DLD1 (cell line): ENCODE measurements around the gene NHSL1.

Source experiments
- in situ Hi-C: cut with HindIII; loops from 2 replicates; pipeline ENCODE4 v1.10.0; 2017; ENCODE audit warnings: low sequenced_read_pairs

The NHSL1 gene

GRCh38 chr6:138523347-138524210, 24.3 kb upstream of the NHSL1 start:
- in situ Hi-C loops: no loop called here

- in situ Hi-C loops: no loop called here
Measured at GRCh38 chr6:138522611-138523010, 23.3 kb upstream of the NHSL1 start.

GRCh38 chr6:138521790-138522189, 22.5 kb upstream of the NHSL1 start:
- in situ Hi-C loops: no loop called here

GRCh38 chr6:138520463-138520862, 21.2 kb upstream of the NHSL1 start:
- in situ Hi-C loops: no loop called here

DNA sequence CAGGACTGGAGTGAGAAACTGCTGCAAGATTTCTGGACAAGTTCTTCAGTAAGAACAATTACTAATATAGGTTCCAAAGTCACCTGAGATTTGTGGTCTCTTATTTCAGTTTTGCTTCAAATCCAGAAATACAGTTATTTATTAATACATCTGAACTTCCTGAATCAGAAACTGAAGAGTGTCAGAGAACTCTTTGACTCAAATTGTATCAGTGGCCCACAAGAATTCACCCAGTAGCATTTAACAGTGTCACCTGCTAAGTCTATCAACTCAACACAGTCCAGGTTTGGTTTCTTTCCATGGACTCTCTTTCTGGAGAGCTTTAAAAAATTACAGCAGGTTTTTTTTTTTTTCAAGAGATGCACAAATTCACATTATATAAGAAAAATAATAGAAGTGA, 18.8 kb upstream of the NHSL1 start:
- in situ Hi-C loops: no loop called here

DNA sequence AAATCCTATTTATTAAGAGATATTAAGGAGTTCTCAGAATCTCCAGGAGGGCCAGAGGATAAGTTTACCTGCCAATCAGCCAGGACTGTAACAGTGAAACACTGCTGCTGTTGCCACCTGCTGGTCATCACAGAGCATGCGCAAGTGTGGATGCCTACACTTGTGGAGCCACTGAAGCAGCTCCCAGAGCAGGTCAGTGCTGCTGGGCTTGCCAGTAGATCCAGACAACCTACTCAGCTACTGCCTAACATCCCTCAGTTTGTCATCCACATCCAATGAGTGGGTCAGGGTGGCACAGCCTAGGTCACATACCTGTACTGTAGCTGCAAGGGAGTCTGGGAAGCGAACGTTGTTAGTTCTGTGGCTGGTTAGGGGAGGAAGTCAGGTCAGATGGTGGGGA, 18.3 kb upstream of the NHSL1 start:
- in situ Hi-C loops: no loop called here

- in situ Hi-C loops: no loop called here
Measured at GRCh38 chr6:138515657-138516248, 16.5 kb upstream of the NHSL1 start.

DNA sequence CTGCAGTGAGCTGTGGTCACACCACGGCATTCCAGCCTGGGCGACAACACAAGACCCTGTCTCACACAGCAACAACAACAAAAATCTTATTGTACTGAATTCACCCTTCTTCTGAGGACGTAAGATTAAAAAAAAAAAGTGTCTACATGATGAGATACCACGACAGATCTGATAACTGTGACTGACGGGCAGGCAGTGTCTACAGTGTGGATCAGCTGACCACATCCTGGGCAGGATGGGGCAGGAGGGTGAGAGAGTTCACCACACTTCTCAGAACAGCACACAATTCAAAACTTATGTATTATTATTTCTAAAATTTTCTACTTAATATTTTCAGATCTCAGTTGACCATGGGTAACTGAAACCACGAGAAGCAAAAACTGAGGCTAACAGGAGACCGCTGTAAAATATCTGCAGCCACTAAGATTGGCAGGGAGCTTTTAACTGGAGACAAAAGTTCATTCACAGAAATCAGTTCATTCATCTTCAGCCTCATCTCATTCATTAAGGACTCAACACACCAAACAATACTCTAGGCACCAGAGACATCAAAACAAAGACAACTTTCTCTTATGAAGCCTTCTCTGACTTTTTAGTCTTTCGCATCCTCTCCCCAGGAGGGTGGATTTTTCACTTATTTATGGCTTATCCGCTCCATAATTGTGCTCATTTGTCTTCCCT, 15.7 kb upstream of the NHSL1 start:
- in situ Hi-C loops: no loop called here

- in situ Hi-C loops: no loop called here
Measured at GRCh38 chr6:138512609-138513008, 13.3 kb upstream of the NHSL1 start.

- in situ Hi-C loops: no loop called here
Measured at GRCh38 chr6:138510093-138510492, 10.8 kb upstream of the NHSL1 start.

DNA sequence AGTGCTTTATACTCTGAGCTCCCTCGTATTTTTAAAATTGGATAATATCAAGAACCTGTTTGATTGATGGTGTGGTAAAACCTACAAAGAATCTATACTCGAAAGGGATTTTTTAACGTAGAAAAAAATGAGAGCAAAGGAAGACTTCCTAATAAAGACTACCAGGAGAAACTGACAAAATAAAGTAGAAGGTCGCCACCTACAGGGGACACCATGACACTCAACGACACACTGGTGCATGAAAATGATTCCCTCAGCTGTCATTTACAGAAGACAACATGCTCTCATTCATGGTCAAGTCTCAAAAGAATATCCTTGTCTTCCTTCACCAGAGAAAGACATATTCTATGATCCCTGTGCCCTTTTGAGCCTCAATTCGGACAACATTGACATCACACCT, 10.1 kb upstream of the NHSL1 start:
- in situ Hi-C loops: no loop called here

GRCh38 chr6:138508676-138508988, 9.3 kb upstream of the NHSL1 start:
- in situ Hi-C loops: no loop called here

GRCh38 chr6:138507977-138508675, 8.8 kb upstream of the NHSL1 start:
- in situ Hi-C loops: no loop called here

DNA sequence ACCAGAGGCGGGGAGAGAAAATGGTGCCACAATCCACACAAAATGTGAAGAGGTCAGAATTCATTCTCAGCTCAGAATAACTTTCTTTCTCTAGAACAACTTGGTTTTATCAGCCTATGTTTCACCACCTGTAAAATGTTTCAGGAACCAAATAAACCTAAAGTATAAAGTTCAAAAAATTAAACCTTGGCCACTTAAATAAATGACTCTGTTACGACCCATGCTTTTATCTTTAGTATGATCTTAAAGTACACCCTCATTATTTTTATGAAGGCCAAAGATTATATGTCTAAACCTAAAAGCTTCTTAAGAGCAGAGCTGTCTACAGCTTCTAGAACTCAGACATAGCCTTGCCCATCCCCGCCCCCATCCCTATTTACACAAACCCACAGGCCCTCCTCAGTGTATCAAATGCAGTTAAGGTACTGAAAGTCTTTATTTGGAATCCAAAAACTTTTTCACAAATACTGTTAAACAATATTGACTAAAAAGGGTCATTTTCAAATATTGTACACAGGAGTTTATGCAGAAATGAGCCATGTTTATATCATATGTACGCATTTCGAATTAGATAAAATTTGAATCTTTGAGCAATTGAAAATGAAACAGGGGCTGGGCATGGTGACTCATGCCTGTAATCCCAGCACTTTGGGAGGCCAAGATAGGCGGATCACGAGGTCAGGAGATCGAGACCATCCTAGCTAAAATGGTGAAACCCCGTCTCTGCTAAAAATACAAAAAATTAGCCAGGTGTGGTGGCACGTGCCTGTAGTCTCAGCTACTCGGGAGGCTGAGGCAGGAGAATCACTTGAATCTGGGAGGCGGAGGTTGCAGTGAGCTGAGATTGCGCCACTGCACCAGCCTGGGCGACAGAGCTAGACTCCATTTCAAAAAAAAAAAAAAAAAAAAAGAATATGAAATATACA, 5.7 kb upstream of the NHSL1 start:
- in situ Hi-C loops: no loop called here

GRCh38 chr6:138503881-138504680, 4.8 kb upstream of the NHSL1 start:
- in situ Hi-C loops: no loop called here

DNA sequence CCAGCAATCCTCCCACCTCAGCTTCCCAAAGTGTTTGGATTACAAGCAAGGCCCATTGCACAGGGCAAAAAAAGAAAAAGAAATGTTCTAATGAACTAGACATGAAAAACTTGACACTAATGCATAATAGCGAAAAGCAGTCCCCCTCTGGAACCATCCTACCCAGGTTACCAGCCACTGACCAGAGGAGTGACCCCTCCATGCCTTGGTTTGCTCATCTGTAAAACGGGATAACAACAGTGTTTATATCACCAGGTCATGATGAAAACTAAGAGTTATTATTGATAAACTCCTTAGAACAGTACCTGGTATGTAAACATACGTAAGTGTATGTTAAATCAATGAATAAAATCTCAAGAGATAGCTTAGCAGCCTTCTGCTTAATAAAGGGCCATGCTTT, 3.3 kb upstream of the NHSL1 start:
- in situ Hi-C loops: no loop called here

DNA sequence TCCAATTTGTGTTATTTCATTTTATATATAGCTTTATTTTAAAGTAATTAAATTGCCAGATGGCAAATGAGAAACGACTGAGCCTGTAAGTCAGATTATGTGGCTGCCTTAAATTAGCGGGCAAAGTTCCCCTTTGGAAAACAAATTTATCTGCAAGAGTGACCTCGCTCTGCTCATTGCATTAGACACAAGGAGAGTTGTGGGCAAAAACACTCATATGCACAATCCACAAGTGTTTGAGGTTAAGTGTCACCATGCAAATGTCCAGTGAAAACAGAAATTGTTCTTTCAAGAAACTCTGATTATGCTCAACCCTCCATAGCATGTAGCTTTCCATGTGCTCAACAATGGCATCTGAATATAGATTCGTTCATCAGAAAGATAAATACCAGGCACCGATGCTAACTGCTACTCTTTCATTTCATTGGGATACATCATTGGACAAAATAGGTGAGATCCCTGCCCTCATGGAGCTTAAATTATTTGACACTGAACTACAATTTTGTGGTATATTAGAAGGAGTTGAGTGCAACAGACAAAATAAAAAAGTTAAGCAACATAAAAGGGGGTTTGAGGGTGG, 1.7 kb upstream of the NHSL1 start:
- in situ Hi-C loops: no loop called here

DNA sequence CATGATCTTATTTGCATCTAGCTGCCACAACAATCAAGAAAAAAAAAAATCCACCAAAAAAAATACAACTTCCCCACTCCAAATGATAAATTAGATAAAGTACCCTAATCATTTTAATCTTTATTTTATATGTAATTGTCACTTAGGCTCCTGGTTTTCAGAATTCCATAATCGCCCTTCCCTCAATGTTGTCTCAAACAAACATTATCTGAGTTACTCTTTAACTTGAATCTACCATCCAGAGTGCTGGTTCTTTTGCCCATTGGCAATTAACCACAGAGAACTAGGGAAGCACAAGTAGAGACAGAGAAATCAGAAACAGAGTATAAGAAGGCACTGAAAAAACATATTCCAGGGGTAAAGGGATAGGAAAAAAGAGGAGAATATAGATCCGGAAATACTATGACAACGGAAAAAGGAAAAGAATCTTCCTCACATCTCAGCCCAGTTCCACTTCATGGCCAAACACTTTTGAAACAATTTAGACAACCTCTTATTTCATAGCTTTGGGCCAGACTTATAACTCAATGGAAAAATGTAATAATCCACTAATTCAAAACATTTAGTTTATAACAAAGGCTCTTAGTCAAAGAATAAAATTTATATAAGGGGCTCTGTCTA, 861 bp upstream of the NHSL1 start:
- in situ Hi-C loops: no loop called here
